Measurements from ENCODE around the gene HPCAL1. TPM values are rescaled to one million over a fixed set of nuclear protein-coding genes. Genes with fewer than 3 reads are reported as not detected.

The HPCAL1 gene
- total and polyA plus RNA-seq, 3 experiments from 2014 or later, result 44.1 to 96.3 (median 47.6) TPM

DNA sequence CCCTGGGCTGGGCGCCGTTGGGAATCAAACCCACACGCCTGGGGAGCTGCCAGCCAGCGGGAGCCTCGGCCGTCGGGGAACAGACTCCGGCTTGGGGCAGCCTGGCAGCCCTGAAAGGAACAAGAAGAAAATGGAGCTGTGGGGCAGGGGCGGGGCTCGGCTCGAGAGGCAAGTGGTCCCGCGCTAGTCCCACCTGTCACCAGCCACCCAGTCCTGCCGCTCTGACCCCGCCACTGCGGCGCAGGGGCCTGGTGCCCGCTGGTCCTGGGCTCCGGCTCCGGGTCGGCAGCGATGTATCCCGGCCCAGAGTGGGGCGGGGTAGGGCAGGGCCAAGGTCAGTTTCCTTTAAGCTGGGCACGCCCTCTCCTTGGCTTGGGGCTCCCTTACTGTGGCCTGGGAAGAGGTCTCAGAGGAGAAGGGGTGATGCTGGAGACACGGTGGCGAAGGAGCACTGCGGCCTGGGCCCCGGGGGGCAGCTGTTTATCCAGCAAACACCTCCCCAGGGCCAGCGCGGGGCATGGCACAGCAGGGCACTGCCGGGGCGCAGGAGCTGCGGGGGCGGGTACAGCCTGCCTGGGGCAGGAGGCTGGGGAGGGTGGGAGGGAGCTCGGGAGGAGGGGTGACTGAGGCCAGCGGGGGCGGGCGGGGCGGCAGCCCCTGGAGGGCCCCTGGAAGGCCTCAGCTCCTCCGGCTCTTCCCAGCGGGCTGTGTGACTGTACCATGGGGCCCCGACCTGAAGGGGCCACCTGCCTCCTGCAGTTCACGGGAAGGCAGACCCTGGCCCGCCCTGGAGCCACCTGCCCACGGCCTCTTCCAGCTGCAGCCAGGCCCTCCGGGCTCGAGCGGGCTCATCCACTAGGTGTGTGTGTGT, 129.8 kb downstream of the HPCAL1 start:
- Mint-ChIP-seq H3K9me3 (no peaks in the 10 kb centered on the region), H3K27me3 (peaks cover 0 to 13% of the 10 kb centered on the region in 2 donors), H3K36me3 (peaks cover 0 to 2% (median 2%) of the 10 kb centered on the region in 3 donors), H3K4me1 (peaks cover 10 to 22% (median 11%) of the 10 kb centered on the region in 3 donors), H3K4me3 (peak overlapping the region in 6 of 7 donors; percentile 3 to 90 (median 77)), H3K27ac (no peak overlapping the region)
- Histone ChIP-seq H3K27ac (ENCODE audit: low read depth, low read length) (no peak overlapping the region), H3K9me3 (ENCODE audit: low read length) (no peaks in the 10 kb centered on the region), H3K4me3 (ENCODE audit: low read length) (peak overlapping the region; percentile 12), H3K36me3 (ENCODE audit: insufficient read depth, low read length) (no peaks in the 10 kb centered on the region), H3K27me3 (ENCODE audit: insufficient read depth, low read length, poor library complexity, severe bottlenecking) (no peaks in the 10 kb centered on the region), H3K4me1 (ENCODE audit: insufficient read depth, low read length) (peaks cover 7% of the 10 kb centered on the region)
- CTCF ChIA-PET, result interaction anchor here (0.9 to 5.7 kb wide), 8 partner anchors 10 to 384 kb away, joined by 3 to 106 read pairs (median 6); partner anchors contain the start of gene ODC1
- DNase-seq, result peak in 2 of 5 donors; percentile 23 to 48
- POLR2A ChIA-PET, result interaction anchor here (0.7 kb wide), 1 partner anchor 12 kb away, joined by 3 read pairs; no protein-coding TSS in a partner anchor

DNA sequence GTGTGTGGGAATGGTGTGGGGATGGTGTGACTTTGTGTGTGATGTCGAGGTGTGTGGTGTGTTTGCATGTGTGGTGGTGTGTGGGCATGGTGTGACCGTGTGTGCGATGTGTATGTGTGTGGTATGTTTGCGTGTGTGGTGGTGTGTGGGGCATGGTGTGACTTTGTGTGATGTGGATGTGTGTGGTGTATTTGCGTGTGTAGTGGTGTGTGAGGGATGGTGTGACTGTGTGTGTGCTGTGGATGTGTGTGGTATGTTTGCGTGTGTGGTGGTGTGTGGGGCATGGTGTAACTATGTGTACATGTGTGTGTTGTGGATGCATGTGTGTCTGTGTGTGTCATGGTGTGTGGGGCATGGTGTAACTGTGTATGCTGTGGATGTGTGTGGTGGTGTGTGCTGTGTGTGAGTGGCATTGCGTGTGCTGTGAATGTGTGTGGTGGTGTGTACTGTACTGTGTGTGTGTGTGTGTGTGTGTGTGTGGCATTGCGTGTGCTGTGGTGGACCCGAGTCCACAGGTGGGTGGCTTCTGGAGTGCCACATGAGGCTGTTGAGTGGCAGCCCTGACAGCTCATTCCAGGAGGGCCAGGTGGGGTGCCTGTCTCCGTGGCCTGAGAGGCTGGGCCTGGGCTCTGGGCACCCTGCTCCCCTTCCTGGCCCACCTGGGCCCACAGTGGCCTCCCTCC, 130.7 kb downstream of the HPCAL1 start:
- Histone ChIP-seq H3K4me3 (ENCODE audit: low read length) (no peak overlapping the region), H3K36me3 (ENCODE audit: insufficient read depth, low read length) (peaks cover under 1% of the 10 kb centered on the region), H3K27me3 (ENCODE audit: insufficient read depth, low read length, poor library complexity, severe bottlenecking) (no peaks in the 10 kb centered on the region), H3K9me3 (ENCODE audit: low read length) (no peaks in the 10 kb centered on the region), H3K27ac (ENCODE audit: low read depth, low read length) (no peak overlapping the region), H3K4me1 (ENCODE audit: insufficient read depth, low read length) (peaks cover 7% of the 10 kb centered on the region)
- Mint-ChIP-seq H3K27me3 (peaks cover 0 to 13% of the 10 kb centered on the region in 2 donors), H3K4me1 (peaks cover 10 to 22% (median 11%) of the 10 kb centered on the region in 3 donors), H3K27ac (peak overlapping the region in 3 of 8 donors; percentile 65 to 77 (median 70)), H3K4me3 (peak overlapping the region in 5 of 7 donors; percentile 2 to 34 (median 4)), H3K9me3 (no peaks in the 10 kb centered on the region), H3K36me3 (peaks cover 0 to under 1% (median 0%) of the 10 kb centered on the region in 3 donors)
- DNase-seq, result peak in 1 of 5 donors; percentile 34
- ChIA-PET POLR2A (no interaction called here), CTCF (interaction anchor here (1.1 to 5.7 kb wide), 8 partner anchors 11 to 362 kb away, joined by 3 to 106 read pairs (median 38); partner anchors contain the start of genes ODC1 and RRM2)

DNA sequence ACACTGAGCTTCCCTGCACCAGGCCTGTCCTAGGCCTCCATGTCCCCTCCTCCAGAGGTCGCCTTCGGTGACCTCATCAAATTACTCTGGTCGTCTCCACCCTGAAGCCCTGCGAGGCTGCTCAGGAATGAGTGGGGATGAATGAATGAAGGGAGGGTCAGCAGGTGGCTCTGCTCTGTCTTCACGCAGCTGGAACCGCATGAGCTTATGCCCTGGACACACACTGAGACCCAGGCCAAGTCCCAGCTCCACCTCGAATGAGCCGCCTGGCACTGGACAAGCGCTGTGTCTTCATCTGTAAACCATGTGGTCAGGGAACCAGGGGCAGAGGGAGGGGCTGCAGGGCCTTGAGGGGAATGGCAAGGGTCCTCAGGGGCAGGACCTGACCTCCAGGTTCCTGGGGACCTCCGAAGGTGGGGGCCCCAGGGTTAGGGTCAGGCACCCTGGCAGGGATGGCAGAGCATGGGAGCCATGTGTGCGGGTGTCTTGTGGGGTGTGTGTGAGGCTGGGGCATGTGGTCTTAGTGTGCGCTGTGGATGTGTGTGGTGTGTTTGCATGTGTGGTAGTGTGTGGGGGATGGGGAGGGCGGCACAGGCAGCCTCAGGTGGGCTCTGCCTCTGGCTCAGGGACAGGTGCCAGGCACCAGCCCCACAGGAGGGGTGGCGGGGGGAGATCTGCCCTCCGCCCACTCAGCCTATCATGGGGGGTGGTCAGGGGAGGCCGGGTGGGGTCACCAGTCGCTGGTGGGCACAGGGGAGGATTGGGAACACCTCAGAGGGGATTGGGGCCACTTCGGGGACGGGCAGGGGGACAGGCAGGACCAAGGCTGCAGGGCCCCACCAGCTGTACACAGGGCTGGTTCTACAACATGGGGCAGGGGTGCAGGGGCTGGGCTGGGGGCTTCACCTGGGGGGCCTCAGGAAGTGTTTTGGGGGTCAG, 131.5 kb downstream of the HPCAL1 start:
- ChIA-PET POLR2A (interaction anchor here (1.1 to 1.5 kb wide), 2 partner anchors 14 to 359 kb away, joined by 4 to 13 read pairs; partner anchors contain the start of gene ODC1), CTCF (interaction anchor here (0.6 to 5.7 kb wide), 39 partner anchors 8 to 450 kb away, joined by 3 to 106 read pairs (median 6); partner anchors contain the start of genes CYS1, HPCAL1, ODC1 and RRM2)
- Mint-ChIP-seq H3K27me3 (peaks cover 0 to 15% of the 10 kb centered on the region in 2 donors), H3K27ac (peak overlapping the region in 1 of 8 donors; percentile 24), H3K4me1 (peaks cover 10 to 22% (median 11%) of the 10 kb centered on the region in 3 donors), H3K36me3 (peaks cover 0 to 8% (median 0%) of the 10 kb centered on the region in 3 donors), H3K9me3 (no peaks in the 10 kb centered on the region), H3K4me3 (peak overlapping the region in 1 of 7 donors; percentile 43)
- Histone ChIP-seq H3K27me3 (ENCODE audit: insufficient read depth, low read length, poor library complexity, severe bottlenecking) (no peaks in the 10 kb centered on the region), H3K36me3 (ENCODE audit: insufficient read depth, low read length) (peaks cover 8% of the 10 kb centered on the region), H3K4me1 (ENCODE audit: insufficient read depth, low read length) (peaks cover 7% of the 10 kb centered on the region), H3K9me3 (ENCODE audit: low read length) (no peaks in the 10 kb centered on the region), H3K4me3 (ENCODE audit: low read length) (no peak overlapping the region), H3K27ac (ENCODE audit: low read depth, low read length) (no peak overlapping the region)
- DNase-seq, result peak in 1 of 5 donors; percentile 49

DNA sequence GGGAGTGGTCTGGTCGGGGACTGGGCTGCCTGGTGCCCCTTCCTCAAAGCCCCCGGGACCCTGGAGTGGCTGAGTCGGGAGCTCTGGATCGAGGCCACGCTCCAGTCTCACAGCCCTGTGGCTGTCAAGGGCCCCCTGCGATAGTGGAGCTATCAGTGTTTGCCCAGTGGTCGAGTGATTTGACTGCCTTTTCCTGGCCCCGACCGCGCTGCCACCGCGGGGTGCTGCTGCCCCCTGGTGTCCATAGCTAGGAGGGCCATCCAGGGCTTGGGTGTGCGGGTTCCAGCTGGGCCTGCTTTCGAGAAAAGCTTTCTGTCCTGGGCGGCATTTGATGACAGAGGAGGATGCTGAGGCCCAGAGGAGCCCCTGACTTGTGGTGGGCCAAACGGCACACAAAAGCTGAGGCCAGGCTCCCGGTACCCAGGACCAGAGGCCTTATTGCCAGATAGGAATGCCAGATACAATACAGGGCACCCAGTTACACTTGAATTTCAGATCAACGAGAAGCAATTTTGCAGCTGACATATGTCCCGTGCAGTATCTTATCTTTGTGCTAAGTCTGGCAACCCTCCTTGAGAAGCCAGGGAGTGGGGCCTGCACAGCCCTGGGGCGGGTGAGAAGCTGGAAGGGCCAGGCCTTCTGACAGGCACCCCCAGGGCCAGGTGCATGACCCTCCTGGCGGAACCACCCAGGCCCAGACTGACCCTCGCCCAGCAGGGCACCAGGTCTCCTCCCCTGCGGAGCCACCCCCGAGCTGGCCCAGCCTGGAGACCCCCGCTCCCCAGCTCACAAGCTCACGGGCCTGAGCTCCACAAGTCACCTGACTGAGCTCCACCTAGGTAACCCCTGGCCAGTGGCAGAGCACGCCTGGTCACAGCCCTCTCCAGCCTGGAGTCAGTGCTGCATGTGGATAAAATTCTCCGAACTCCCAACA, 132.4 kb downstream of the HPCAL1 start:
- no peak overlapping the region for H3K27ac ChIP-seq (ENCODE audit: low read depth, low read length)
- peaks cover 7% of the 10 kb centered on the region for H3K4me1 ChIP-seq (ENCODE audit: insufficient read depth, low read length)
- H3K9me3 ChIP-seq (ENCODE audit: low read length), result no peaks in the 10 kb centered on the region
- H3K9me3 Mint-ChIP-seq, result no peaks in the 10 kb centered on the region
- H3K4me3 Mint-ChIP-seq, result peak overlapping the region in 4 of 7 donors; percentile 20 to 55 (median 44)
- H3K27ac Mint-ChIP-seq, result peak overlapping the region in 2 of 8 donors; percentile 61 to 70
- H3K36me3 ChIP-seq (ENCODE audit: insufficient read depth, low read length), result peaks cover 17% of the 10 kb centered on the region
- peaks cover 0 to 15% of the 10 kb centered on the region in 2 donors for H3K27me3 Mint-ChIP-seq
- ChIA-PET CTCF (interaction anchor here (0.6 to 5.7 kb wide), 53 partner anchors 9 to 635 kb away, joined by 3 to 106 read pairs (median 5); partner anchors contain the start of genes CYS1, HPCAL1, ODC1 and RRM2), POLR2A (interaction anchor here (1.1 to 1.5 kb wide), 3 partner anchors 13 to 360 kb away, joined by 3 to 13 read pairs (median 4); partner anchors contain the start of gene ODC1)
- no peak overlapping the region for H3K4me3 ChIP-seq (ENCODE audit: low read length)
- H3K4me1 Mint-ChIP-seq, result peaks cover 10 to 22% (median 11%) of the 10 kb centered on the region in 3 donors
- peak; percentile 54 to 76 (median 67) for DNase-seq
- H3K36me3 Mint-ChIP-seq, result peaks cover 0 to 18% (median 3%) of the 10 kb centered on the region in 3 donors
- H3K27me3 ChIP-seq (ENCODE audit: insufficient read depth, low read length, poor library complexity, severe bottlenecking), result no peaks in the 10 kb centered on the region

DNA sequence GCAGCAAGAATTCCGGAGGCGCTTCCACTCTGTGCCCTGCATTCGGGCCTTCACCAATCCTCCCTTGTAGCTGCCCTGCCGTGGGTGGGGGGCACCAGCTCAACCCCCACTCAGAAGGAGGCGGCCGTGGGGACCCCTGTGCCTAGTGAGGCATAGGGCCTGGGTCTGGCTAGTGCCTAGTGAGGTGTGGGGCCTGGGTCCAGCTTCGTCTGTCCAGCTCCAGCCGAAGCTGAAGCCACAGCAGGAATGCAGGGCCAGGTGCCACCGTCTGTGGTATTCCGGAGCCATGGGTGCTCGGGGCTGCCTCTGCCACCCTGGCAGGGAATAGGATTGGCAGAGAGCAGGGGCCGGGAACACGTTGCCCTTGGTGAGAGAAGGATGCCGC, 133.1 kb downstream of the HPCAL1 start:
- H3K9me3 ChIP-seq (ENCODE audit: low read length), result no peaks in the 10 kb centered on the region
- POLR2A ChIA-PET, result interaction anchor here (1.3 to 1.5 kb wide), 2 partner anchors 12 to 311 kb away, joined by 3 to 13 read pairs; partner anchors contain the start of gene ODC1
- CTCF ChIA-PET, result interaction anchor here (0.8 to 5.7 kb wide), 35 partner anchors 11 to 622 kb away, joined by 3 to 106 read pairs (median 6); partner anchors contain the start of genes CYS1, HPCAL1, ODC1 and RRM2
- Mint-ChIP-seq H3K9me3 (no peaks in the 10 kb centered on the region), H3K4me1 (peaks cover 10 to 21% (median 11%) of the 10 kb centered on the region in 3 donors), H3K4me3 (no peak overlapping the region), H3K36me3 (peaks cover 0 to 24% (median 3%) of the 10 kb centered on the region in 3 donors), H3K27ac (no peak overlapping the region), H3K27me3 (peaks cover 0 to 12% of the 10 kb centered on the region in 2 donors)
- DNase-seq, result no peak
- peaks cover 24% of the 10 kb centered on the region for H3K36me3 ChIP-seq (ENCODE audit: insufficient read depth, low read length)
- H3K4me1 ChIP-seq (ENCODE audit: insufficient read depth, low read length), result peaks cover 7% of the 10 kb centered on the region
- no peaks in the 10 kb centered on the region for H3K27me3 ChIP-seq (ENCODE audit: insufficient read depth, low read length, poor library complexity, severe bottlenecking)
- H3K4me3 ChIP-seq (ENCODE audit: low read length), result no peak overlapping the region
- no peak overlapping the region for H3K27ac ChIP-seq (ENCODE audit: low read depth, low read length)

DNA sequence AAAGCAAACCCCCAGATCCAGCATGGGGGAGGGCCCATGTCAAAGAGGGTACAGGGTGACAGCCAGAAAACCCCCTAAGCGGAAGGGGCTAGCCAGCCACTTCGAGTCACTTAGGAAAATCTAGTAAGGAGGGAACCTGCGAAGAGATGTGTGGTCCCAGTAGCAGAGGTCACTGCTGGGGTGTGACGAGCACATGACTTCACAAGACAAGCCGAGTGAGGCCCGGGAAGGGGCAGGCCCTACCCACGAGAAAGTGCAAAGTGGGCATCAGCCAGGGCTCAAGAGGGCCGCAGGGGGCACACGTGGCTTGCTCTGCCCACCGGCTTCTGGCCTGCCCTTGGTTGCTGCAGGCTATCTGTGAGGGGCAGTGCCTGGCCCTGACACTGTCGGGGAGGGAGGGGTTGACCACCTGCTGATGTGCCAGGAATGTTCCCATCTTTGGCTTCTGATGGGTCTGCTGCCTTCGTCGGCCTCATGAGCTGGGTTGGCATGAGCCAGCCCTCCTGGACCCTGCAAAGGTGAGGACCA, 133.9 kb downstream of the HPCAL1 start:
- H3K4me3 ChIP-seq (ENCODE audit: low read length), result no peak overlapping the region
- Mint-ChIP-seq H3K4me3 (no peak overlapping the region), H3K4me1 (peaks cover 10 to 14% (median 10%) of the 10 kb centered on the region in 3 donors), H3K36me3 (peaks cover 0 to 33% (median 7%) of the 10 kb centered on the region in 3 donors), H3K9me3 (no peaks in the 10 kb centered on the region), H3K27me3 (peaks cover 0 to 11% of the 10 kb centered on the region in 2 donors), H3K27ac (no peak overlapping the region)
- no peaks in the 10 kb centered on the region for H3K9me3 ChIP-seq (ENCODE audit: low read length)
- no peak overlapping the region for H3K27ac ChIP-seq (ENCODE audit: low read depth, low read length)
- ChIA-PET POLR2A (interaction anchor here (1.2 kb wide), 1 partner anchor 10 kb away, joined by 5 read pairs; no protein-coding TSS in a partner anchor), CTCF (interaction anchor here (1.3 to 5.7 kb wide), 6 partner anchors 10 to 366 kb away, joined by 3 to 106 read pairs (median 4); partner anchors contain the start of gene RRM2)
- H3K4me1 ChIP-seq (ENCODE audit: insufficient read depth, low read length), result peaks cover 7% of the 10 kb centered on the region
- H3K36me3 ChIP-seq (ENCODE audit: insufficient read depth, low read length), result peaks cover 32% of the 10 kb centered on the region
- DNase-seq, result peak in 1 of 5 donors; percentile 45
- H3K27me3 ChIP-seq (ENCODE audit: insufficient read depth, low read length, poor library complexity, severe bottlenecking), result no peaks in the 10 kb centered on the region
